ENCODE measurements around the gene CREBL2.
"Not testable (repeated sequence)": the region's sequence is repeated elsewhere in the genome, so short reads cannot be mapped to it uniquely, and the experiment has no call there.

DNA sequence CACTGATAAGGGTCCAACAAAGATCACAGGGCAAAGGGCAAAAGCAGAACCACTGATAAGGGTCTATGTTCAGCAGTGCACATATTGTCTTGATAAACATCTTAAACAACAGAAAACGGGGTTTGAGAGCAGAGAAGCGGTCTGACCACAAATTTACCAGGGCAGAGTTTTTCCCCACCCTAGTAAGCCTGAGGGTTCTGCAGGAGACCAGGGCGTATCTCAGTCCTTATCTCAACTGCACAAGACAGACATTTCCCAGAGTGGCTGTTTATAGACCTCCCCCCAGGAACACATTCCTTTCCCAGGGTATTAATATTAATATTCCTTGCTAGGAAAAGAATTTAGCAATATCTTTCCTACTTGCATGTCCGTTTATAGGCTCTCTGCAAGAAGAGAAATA is 28.3 kb downstream of the CREBL2 start:
- TF ChIP-seq, protein P1, sequence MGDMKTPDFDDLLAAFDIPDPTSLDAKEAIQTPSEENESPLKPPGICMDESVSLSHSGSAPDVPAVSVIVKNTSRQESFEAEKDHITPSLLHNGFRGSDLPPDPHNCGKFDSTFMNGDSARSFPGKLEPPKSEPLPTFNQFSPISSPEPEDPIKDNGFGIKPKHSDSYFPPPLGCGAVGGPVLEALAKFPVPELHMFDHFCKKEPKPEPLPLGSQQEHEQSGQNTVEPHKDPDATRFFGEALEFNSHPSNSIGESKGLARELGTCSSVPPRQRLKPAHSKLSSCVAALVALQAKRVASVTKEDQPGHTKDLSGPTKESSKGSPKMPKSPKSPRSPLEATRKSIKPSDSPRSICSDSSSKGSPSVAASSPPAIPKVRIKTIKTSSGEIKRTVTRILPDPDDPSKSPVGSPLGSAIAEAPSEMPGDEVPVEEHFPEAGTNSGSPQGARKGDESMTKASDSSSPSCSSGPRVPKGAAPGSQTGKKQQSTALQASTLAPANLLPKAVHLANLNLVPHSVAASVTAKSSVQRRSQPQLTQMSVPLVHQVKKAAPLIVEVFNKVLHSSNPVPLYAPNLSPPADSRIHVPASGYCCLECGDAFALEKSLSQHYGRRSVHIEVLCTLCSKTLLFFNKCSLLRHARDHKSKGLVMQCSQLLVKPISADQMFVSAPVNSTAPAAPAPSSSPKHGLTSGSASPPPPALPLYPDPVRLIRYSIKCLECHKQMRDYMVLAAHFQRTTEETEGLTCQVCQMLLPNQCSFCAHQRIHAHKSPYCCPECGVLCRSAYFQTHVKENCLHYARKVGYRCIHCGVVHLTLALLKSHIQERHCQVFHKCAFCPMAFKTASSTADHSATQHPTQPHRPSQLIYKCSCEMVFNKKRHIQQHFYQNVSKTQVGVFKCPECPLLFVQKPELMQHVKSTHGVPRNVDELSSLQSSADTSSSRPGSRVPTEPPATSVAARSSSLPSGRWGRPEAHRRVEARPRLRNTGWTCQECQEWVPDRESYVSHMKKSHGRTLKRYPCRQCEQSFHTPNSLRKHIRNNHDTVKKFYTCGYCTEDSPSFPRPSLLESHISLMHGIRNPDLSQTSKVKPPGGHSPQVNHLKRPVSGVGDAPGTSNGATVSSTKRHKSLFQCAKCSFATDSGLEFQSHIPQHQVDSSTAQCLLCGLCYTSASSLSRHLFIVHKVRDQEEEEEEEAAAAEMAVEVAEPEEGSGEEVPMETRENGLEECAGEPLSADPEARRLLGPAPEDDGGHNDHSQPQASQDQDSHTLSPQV (IDR thresholded peaks at IDR 0.05), result not testable (repeated sequence)
- TF ChIP-seq, protein P2, sequence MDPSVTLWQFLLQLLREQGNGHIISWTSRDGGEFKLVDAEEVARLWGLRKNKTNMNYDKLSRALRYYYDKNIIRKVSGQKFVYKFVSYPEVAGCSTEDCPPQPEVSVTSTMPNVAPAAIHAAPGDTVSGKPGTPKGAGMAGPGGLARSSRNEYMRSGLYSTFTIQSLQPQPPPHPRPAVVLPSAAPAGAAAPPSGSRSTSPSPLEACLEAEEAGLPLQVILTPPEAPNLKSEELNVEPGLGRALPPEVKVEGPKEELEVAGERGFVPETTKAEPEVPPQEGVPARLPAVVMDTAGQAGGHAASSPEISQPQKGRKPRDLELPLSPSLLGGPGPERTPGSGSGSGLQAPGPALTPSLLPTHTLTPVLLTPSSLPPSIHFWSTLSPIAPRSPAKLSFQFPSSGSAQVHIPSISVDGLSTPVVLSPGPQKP (IDR thresholded peaks at IDR 0.05; ENCODE audit: low read depth, low read length), result not testable (repeated sequence)
- TF ChIP-seq CBX3 (IDR thresholded peaks at IDR 0.05; ENCODE audit: borderline replicate concordance, low read depth); MYC (IDR thresholded peaks at IDR 0.05; ENCODE audit: insufficient read depth, insufficient read length, insufficient replicate concordance, low read length, severe bottlenecking); HDAC6 (IDR thresholded peaks at IDR 0.05; ENCODE audit: unreplicated experiment); EP300 (IDR thresholded peaks at IDR 0.05; ENCODE audit: borderline replicate concordance in 1 of 2, control insufficient read depth in 1 of 2, low read depth in 2 of 2, low read length in 2 of 2); SIN3A (IDR thresholded peaks at IDR 0.05; ENCODE audit: low read depth, low read length); EGR1 (IDR thresholded peaks at IDR 0.05; ENCODE audit: borderline replicate concordance in 1 of 2, low read depth in 2 of 2, low read length in 2 of 2); TAF1 (IDR thresholded peaks at IDR 0.05; ENCODE audit: borderline replicate concordance, low read depth, low read length): not testable (repeated sequence)
- TF ChIP-seq, protein P3, sequence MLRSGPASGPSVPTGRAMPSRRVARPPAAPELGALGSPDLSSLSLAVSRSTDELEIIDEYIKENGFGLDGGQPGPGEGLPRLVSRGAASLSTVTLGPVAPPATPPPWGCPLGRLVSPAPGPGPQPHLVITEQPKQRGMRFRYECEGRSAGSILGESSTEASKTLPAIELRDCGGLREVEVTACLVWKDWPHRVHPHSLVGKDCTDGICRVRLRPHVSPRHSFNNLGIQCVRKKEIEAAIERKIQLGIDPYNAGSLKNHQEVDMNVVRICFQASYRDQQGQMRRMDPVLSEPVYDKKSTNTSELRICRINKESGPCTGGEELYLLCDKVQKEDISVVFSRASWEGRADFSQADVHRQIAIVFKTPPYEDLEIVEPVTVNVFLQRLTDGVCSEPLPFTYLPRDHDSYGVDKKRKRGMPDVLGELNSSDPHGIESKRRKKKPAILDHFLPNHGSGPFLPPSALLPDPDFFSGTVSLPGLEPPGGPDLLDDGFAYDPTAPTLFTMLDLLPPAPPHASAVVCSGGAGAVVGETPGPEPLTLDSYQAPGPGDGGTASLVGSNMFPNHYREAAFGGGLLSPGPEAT (IDR thresholded peaks at IDR 0.05; ENCODE audit: low read depth), result not testable (repeated sequence)
- TF ChIP-seq, protein P4, sequence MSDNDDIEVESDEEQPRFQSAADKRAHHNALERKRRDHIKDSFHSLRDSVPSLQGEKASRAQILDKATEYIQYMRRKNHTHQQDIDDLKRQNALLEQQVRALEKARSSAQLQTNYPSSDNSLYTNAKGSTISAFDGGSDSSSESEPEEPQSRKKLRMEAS (IDR thresholded peaks at IDR 0.05; ENCODE audit: low read depth, low read length), result not testable (repeated sequence)

Data from GM12878 (cell line).